Pancreas (tissue), 10 donors: Measurements from ENCODE around the gene CCSAP. TPM values are rescaled to one million over a fixed set of nuclear protein-coding genes. Genes with fewer than 3 reads are reported as not detected.
A peak's percentile ranks its signal among the peaks of the same experiment; 100 is the strongest.

ENCODE experiments used
- ATAC-seq, 4 donors: fragments of 200-7000 bp; cut with Tn5 transposase; one replicate each; pipeline versions ENCODE4 v1.8.0 to v1.9.1; 2020; ENCODE audit warnings: mild to moderate bottlenecking in 4 of 4, moderate library complexity in 4 of 4
- DNase-seq, 6 donors: peaks; one replicate each; pipeline ENCODE4 v3.0.0-alpha.2; 2020
- FAIRE-seq: peaks from 2 replicates; lab custom pipeline; 2012; peaks lifted over from hg19 to GRCh38; lab: Jason Lieb, UNC
- H3K27ac ChIP-seq, 4 donors: fragments of 200-600 bp; sonication (generic); 1 replicate in 3 of 4; 2 replicates in 1 of 4; pipeline versions ENCODE4 v1.5.0 to v1.8.0; 2020
- H3K27me3 ChIP-seq, 4 donors: fragments of 200-600 bp; one replicate each; pipeline ENCODE4 v1.8.0; 2021
- H3K36me3 ChIP-seq, 3 donors: fragments of 200-600 bp; sonication (generic) in 1 of 3; one replicate each; pipeline versions ENCODE4 v1.5.0 to v1.8.0; 2020 to 2021
- H3K4me1 ChIP-seq, 3 donors: fragments of 200-600 bp; one replicate each; pipeline ENCODE4 v1.8.0; 2021
- H3K4me3 ChIP-seq, 4 donors: fragments of 200-600 bp; sonication (generic) in 2 of 4; one replicate each; pipeline versions ENCODE4 v1.5.0 to v1.8.0; 2020 to 2021
- H3K9me3 ChIP-seq, 4 donors: fragments of 200-600 bp; one replicate each; pipeline ENCODE4 v1.8.0; 2021
- WGBS, 2 donors: extraction: QIAGEN DNeasy Blood & Tissue Kit; methylation state at CpG; one replicate each; pipeline ENCODE4 v1.1.7; 2013; 5-methylcytosine and 5-hydroxymethylcytosine counted together
- intact Hi-C, 3 donors: fragments of 100-400 bp; cut with DNase I; formaldehyde crosslinking; loops; one replicate each; pipeline versions ENCODE4 v1.11.1 to v1.14.2; 2022
- polyA plus RNA-seq, 2 donors: library from polyadenylated mRNA; stranded (reverse); fragments of 200-250 nt; gene quantifications; one replicate each; pipeline ENCODE4 v1.2.3, GENCODE V29; 2013
- total RNA-seq, 6 donors: library from RNA; stranded (reverse); fragmentation: NEBNext Ultra II Directional in 4 of 6; extraction: Animal tissue kit (Norgen Biotek cat#: 25700) in 4 of 6; gene quantifications; one replicate each; pipeline versions ENCODE4 v1.2.1 to v1.2.4, GENCODE V29; 2021 to 2023
- TF ChIP-seq, protein P1 (sequence below), 4 donors: fragments of 200-600 bp; sonication (generic) in 3 of 4; IDR thresholded peaks; one replicate each; pipeline versions ENCODE4 v1.5.0 to v1.8.0; 2021; ENCODE audit warnings: antibody characterized with exemption in 4 of 4
- donor health status: healthy with polysubstance abuse.
- donor health status: DM: no; HTN: no; CAD: no; lungs with moderate emphysema.
- donor health status: DM: no; HTN: no; CAD: no.
- donor health status: control.
- donor health status: control.
- donor health status: Bipolar disorder and iron deficiency.
- donor health status: DM: yes; HTN: yes; CAD: no.
- donor health status: DM: no; HTN: no; CAD: no.
- donor health status: DM: no; HTN: no; CAD: no.
- donor health status: DM: yes; HTN: yes; CAD: no.

The CCSAP gene
- total and polyA plus RNA-seq, 8 donors = 0.97 to 4.6 (median 1.7) TPM

DNA sequence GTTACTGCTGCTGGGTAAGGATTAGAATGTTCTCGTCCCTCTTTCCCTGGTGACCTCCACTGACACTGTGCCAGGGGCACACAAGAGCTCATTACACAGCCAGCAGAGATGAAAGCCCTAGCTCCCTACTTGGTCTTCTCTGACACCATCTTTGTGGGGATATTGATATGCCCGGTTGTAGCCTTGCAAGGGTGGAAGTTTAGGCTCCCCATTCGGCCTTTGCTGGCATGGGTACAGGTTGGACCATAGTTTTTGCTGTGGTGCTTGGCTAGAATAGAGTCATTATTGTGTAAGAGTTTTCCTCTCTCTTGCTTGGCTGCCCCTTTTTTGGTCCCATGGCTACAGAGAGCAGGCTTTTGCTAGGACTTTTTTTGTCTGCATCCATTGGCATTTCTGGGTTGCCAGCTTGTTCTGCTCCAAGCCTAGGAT lies 59.6 kb downstream of the CCSAP start:
- no peak overlapping the region for H3K27ac ChIP-seq
- 84 to 93% methylated on average over 3 of the region's 3 CpGs for WGBS, 2 donors
- no peak for FAIRE-seq
- no peaks in the 10 kb centered on the region for H3K27me3 ChIP-seq
- ATAC-seq = no peak
- TF ChIP-seq, protein P1, sequence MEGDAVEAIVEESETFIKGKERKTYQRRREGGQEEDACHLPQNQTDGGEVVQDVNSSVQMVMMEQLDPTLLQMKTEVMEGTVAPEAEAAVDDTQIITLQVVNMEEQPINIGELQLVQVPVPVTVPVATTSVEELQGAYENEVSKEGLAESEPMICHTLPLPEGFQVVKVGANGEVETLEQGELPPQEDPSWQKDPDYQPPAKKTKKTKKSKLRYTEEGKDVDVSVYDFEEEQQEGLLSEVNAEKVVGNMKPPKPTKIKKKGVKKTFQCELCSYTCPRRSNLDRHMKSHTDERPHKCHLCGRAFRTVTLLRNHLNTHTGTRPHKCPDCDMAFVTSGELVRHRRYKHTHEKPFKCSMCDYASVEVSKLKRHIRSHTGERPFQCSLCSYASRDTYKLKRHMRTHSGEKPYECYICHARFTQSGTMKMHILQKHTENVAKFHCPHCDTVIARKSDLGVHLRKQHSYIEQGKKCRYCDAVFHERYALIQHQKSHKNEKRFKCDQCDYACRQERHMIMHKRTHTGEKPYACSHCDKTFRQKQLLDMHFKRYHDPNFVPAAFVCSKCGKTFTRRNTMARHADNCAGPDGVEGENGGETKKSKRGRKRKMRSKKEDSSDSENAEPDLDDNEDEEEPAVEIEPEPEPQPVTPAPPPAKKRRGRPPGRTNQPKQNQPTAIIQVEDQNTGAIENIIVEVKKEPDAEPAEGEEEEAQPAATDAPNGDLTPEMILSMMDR (IDR thresholded peaks at IDR 0.05) = no peak
- H3K36me3 ChIP-seq = no peaks in the 10 kb centered on the region
- DNase-seq = no peak
- H3K9me3 ChIP-seq = no peaks in the 10 kb centered on the region
- intact Hi-C loops = no loop called here
- peaks cover 8 to 23% (median 18%) of the 10 kb centered on the region in 3 donors for H3K4me1 ChIP-seq
- H3K4me3 ChIP-seq = no peak overlapping the region

DNA sequence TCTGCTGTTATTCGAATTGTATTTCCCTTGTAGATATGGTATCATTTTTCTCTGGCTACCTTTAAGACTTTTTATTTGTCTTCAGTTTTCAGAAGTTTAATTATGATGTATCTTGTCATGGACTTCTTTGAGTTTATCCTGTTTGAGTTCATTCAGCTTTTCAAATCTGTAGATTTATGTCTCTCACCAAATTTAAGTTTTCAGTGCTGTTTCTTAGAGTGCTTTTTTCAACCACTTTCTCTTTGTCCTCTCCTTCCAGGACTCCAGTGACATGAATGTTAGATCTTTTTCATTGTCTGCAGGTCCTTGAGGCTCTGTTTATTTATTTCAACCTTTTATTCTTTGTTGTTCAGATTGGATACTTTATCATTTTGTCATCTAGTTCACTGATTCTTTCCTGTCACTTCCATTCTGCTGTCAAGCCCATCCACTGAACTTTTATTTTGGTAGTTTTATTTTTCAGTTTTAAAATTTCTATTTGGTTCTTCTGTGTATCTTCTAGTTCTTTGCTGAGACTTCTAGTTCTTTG lies 60.5 kb downstream of the CCSAP start:
- Histone ChIP-seq H3K4me3 (no peak overlapping the region), H3K27me3 (no peaks in the 10 kb centered on the region), H3K27ac (no peak overlapping the region), H3K36me3 (no peaks in the 10 kb centered on the region), H3K9me3 (no peaks in the 10 kb centered on the region), H3K4me1 (peaks cover 8 to 27% (median 18%) of the 10 kb centered on the region in 3 donors)
- FAIRE-seq (no peak), ATAC-seq (no peak), DNase-seq (no peak)
- intact Hi-C loops = no loop called here
- 42 to 53% methylated on average over 1 of the region's 1 CpG for WGBS, 2 donors
- TF ChIP-seq, protein P1 (IDR thresholded peaks at IDR 0.05) = no peak

DNA sequence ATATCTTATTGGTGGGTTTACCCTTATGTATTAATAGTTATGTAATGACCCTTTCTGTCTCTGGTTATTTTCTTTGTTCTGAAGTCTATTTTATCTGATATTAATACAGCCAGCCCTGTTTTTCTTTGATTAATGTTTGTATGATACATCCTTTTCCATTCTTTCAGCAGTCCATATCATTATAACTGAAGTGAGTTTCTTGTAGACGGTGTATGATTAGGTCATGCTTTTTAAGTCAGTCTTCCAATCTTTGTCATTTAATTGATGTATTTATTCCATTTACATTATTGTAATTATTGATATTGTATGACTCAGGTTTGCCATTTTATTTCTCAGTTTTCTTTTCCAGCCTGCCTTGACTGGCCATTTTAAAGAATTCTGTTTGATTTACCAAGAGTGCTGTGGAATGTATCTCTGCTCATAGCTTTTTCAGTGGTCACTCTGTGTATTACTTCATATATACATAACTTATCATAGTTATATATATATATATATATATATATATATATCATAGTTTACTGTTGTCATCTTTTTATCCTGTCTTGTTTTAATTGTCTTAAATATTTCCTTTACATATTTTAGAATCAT lies 61.4 kb downstream of the CCSAP start:
- ATAC-seq (no peak), DNase-seq (no peak), FAIRE-seq (peak; percentile 37)
- Histone ChIP-seq H3K4me1 (peaks cover 6 to 27% (median 18%) of the 10 kb centered on the region in 3 donors), H3K27ac (no peak overlapping the region), H3K27me3 (no peaks in the 10 kb centered on the region), H3K4me3 (no peak overlapping the region), H3K9me3 (no peaks in the 10 kb centered on the region), H3K36me3 (no peaks in the 10 kb centered on the region)
- 92 to 100% methylated on average over 1 of the region's 1 CpG for WGBS, 2 donors
- TF ChIP-seq, protein P1 (IDR thresholded peaks at IDR 0.05) = no peak
- intact Hi-C loops = no loop called here

DNA sequence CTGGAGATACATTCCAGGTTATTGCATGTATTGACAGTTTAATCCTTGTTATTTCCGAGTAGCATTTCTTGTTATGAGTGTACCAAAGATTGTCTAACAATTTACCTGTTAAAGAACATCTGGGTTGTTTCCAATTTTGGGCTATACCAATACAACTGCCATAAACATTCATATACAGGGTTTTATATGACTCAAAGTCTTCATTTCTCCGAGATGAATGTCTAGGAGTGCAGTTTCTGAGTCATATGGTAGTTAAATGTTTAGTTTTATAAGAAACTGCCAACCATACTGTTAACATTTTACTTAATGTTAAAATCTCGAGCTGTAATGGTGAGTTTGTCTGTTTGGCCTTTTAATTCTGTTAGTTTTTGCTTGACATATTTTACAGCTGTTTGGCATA lies 61.9 kb downstream of the CCSAP start:
- no peaks in the 10 kb centered on the region for H3K9me3 ChIP-seq
- no peak overlapping the region for H3K4me3 ChIP-seq
- intact Hi-C loops = no loop called here
- TF ChIP-seq, protein P1 (IDR thresholded peaks at IDR 0.05) = no peak
- H3K27ac ChIP-seq = no peak overlapping the region
- ATAC-seq (no peak), FAIRE-seq (no peak), DNase-seq (no peak)
- 84 to 86% methylated on average over 3 of the region's 3 CpGs for WGBS, 2 donors
- H3K4me1 ChIP-seq = peaks cover 3 to 27% (median 18%) of the 10 kb centered on the region in 3 donors
- no peaks in the 10 kb centered on the region for H3K27me3 ChIP-seq
- no peaks in the 10 kb centered on the region for H3K36me3 ChIP-seq
